H1 (cell line): ENCODE data around the gene PAX3.

ENCODE experiments used
- CEBPB ChIP-seq: IDR thresholded peaks from 2 replicates; pipeline ENCODE4 v1.6.1; 2012; ENCODE audit warnings: low read depth, low read length
- CTCF ChIP-seq, 3 experiments: IDR thresholded peaks; 1 replicate in 2 of 3; 2 replicates in 1 of 3; pipeline versions ENCODE4 v1.5.1 to v1.6.1; 2011; ENCODE audit warnings: low read length in 3 of 3, mild to moderate bottlenecking in 3 of 3, inconsistent platforms in 2 of 3, low read depth in 1 of 3, moderate library complexity in 1 of 3; ENCODE audit not compliant: insufficient read depth in 1 of 3; ENCODE audit errors: control extremely low read depth in 1 of 3
- EZH2 ChIP-seq: fragments of 200-600 bp; sonication (generic); IDR thresholded peaks from 2 replicates; pipeline ENCODE4 v1.7.1; 2012; ENCODE audit warnings: low read depth, mild to moderate bottlenecking, moderate library complexity, low read length, inconsistent platforms; ENCODE audit not compliant: severe bottlenecking
- JUND ChIP-seq: IDR thresholded peaks from 2 replicates; pipeline ENCODE4 v1.6.1; 2011; ENCODE audit warnings: mild to moderate bottlenecking, improper control_type of control experiment, low read length
- MAFK ChIP-seq: IDR thresholded peaks from 2 replicates; pipeline ENCODE4 v1.6.1; 2012; ENCODE audit warnings: low read depth, mild to moderate bottlenecking, improper control_type of control experiment, low read length
- POLR2A ChIP-seq, 2 experiments: IDR thresholded peaks; 1 replicate in 1 of 2; 2 replicates in 1 of 2; pipeline ENCODE4 v1.6.1; 2011; ENCODE audit warnings: low read depth in 2 of 2, low read length in 2 of 2, mild to moderate bottlenecking in 2 of 2; ENCODE audit errors: control extremely low read depth in 1 of 2
- SP2 ChIP-seq: IDR thresholded peaks from 2 replicates; pipeline ENCODE4 v1.6.1; 2012; ENCODE audit warnings: mild to moderate bottlenecking, low read length, inconsistent platforms
- YY1 ChIP-seq: IDR thresholded peaks from 2 replicates; pipeline ENCODE4 v1.6.1; 2011; ENCODE audit warnings: low read depth, mild to moderate bottlenecking, low read length
- TF ChIP-seq, protein P1 (sequence below): IDR thresholded peaks from 2 replicates; pipeline ENCODE4 v1.6.1; 2012; ENCODE audit warnings: inconsistent platforms

GRCh38 chr2:222196159-222196558 is 102.6 kb downstream of the PAX3 start:
- no peak for TF ChIP-seq MAFK
- TF ChIP-seq EZH2, result no peak
- TF ChIP-seq CEBPB, result no peak
- TF ChIP-seq CTCF (IDR thresholded peaks at IDR 0.05; ENCODE audit: control extremely low read depth in 1 of 3, insufficient read depth in 1 of 3, low read depth in 1 of 3, low read length in 3 of 3), result no peak
- TF ChIP-seq POLR2A (IDR thresholded peaks at IDR 0.05; ENCODE audit: control extremely low read depth in 1 of 2, low read depth in 2 of 2, low read length in 2 of 2), result no peak
- TF ChIP-seq, protein P1, sequence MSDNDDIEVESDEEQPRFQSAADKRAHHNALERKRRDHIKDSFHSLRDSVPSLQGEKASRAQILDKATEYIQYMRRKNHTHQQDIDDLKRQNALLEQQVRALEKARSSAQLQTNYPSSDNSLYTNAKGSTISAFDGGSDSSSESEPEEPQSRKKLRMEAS, result no peak
- TF ChIP-seq SP2, result no peak
- no peak for TF ChIP-seq YY1
- no peak for TF ChIP-seq JUND
